ENCODE measurements around the gene SELP. TPM values are rescaled to one million over a fixed set of nuclear protein-coding genes. Genes with fewer than 3 reads are reported as not detected.

Gene SELP
- total and polyA plus RNA-seq, 2 of the 8 experiments (the other 6 are each of a cell fraction or from before 2014, with no cell fraction given), result not detected

GRCh38 chr1:169595764-169596711 lies 33.9 kb downstream of the SELP start (continued):
- no peak for TF ChIP-seq ATF2 (IDR thresholded peaks at IDR 0.05; ENCODE audit: low read length)
- TF ChIP-seq ATF3 (IDR thresholded peaks at IDR 0.05; ENCODE audit: insufficient read depth, low read depth, low read length), result no peak
